Measurements from ENCODE around the gene CHAD.
"Not testable (repeated sequence)": the region's sequence is repeated elsewhere in the genome, so short reads cannot be mapped to it uniquely, and the experiment has no call there.

CHAD gene

GRCh38 chr17:50429793-50430192 lies 38.9 kb downstream of the CHAD start:
- DNase-seq (ENCODE audit: low read depth in 4 of 4, low spot score in 1 of 4) = no peak

DNA sequence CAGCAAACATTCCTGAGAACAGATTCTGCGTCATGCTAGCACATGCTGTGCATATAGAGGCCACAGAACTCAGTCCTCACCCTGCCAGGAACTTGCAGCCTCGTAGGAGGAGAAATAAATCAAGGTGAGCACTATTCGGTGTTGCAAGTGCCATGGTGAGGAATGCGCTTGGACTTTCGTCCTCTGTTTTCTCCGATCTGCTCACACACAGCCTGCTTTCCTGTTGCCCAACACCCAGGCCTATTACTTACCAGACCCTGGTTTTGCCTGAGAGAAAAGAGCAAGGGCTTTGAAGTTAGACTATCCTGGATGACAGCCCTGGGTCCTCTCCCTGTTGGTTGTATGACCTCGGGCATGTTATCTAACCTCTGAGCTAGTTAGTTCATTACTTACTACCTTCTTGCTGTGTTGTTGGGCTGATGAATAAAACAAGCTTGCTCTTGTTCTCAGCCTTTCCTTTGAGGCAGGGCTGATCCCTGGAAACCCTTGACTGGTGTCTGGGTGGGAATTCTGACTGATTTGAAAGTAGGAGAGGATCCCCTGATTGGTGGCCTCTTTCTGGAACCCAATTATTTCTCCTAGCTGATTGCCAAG lies 39.8 kb downstream of the CHAD start:
- no peak for DNase-seq (ENCODE audit: low read depth in 4 of 4, low spot score in 1 of 4)

- not testable (repeated sequence) for DNase-seq (ENCODE audit: low read depth in 4 of 4, low spot score in 1 of 4)
Measured at GRCh38 chr17:50428126-50428525, 40.6 kb downstream of the CHAD start.

GRCh38 chr17:50426814-50427787 lies 41.6 kb downstream of the CHAD start:
- no peak for DNase-seq (ENCODE audit: low read depth in 4 of 4, low spot score in 1 of 4)

DNA sequence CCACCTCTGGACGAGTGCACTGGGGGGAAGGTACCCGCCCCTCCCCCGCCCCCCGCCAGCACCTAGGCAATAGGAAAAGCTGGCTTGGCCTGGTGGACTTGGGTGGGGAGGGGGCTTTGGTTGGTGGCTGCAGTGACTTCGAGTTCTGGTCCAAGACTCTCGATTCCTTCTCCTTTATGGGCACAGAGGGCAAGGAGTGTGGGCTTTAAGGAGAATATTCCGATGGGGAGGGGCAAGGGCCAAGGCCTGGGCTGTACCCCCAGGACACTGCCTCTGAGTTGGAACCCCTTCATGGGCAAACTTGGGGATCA lies 42.3 kb downstream of the CHAD start:
- DNase-seq (ENCODE audit: low read depth in 4 of 4, low spot score in 1 of 4) = peak in 1 of 4 experiments; percentile 3

- DNase-seq (ENCODE audit: low read depth in 4 of 4, low spot score in 1 of 4) = peak in 3 of 4 experiments; percentile 58 to 68 (median 66)
Measured at GRCh38 chr17:50425682-50426471, 42.8 kb downstream of the CHAD start, which contains the start of gene ACSF2. Gene ACSF2 (plus strand): TSS chr17:50426218. CDS start chr17:50426262, 44 bp downstream.

DNA sequence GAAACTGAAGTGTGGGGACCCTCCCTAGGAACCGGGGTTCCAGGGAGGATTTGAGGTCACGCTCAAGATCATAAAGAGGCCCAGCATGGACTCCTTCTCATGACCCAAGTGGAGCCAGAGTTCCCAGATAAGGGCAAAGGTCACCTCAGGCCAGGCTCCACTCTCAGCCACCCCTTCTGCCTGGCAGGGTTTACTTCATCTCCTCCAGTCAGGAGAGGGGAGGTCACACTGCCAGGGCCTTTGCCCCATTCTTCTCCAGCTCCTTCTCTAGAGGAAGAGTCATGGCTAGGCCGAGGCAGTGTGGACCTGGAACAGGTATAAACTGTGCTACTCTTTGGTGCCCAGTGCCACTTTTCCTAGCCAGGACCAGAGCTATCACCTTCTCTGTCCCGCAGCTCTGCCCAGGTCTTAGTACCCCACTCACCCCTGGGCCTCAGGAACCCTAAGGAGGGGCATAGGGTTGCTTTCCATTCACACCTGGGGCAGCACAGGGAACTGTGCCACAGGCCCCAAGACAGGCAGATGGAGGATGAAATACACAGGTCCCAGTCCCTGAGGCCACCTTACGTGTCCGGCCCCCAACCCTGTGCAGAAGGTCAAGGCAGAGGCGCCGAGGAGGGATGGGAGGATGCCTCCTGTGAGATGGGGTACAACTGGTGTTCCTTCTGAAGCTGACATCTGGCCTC lies 43.5 kb downstream of the CHAD start:
- DNase-seq (ENCODE audit: low read depth in 4 of 4, low spot score in 1 of 4) = no peak

DNA sequence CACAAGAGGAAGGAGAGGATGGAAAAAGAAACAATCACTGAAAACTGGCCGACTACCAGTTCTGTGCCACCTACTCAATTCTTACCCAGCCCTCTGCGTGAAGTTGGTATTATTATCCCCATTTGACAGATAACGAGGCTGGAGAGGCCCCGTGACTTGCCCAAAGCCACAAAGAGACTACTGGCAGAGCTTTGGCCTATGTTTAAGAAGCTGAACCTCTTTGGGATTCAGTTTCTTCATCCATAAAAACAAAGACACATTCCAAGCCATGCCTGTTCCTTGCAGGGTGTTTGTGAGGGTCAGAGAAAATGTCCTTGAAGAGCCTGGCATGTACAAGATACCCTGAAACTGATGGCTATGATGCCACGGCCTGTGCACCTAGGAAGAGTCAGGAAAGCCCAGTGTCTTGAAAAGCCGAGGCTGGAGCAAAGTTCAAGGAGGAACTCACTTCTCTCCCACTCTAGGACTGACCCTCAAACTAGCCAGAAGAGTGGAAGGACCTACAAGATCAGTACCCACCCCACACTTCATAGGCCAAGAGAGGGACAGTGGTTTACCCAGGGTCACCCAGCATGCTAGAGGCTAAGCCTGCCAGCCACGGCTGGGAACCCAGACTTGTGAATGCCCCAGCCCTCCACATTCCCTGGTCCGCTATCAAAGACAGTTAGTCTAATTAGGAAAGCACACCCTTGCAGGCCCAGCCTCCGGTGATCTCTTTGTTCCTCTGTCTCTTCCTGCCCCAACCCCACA lies 44.3 kb downstream of the CHAD start:
- no peak for DNase-seq (ENCODE audit: low read depth in 4 of 4, low spot score in 1 of 4)

- DNase-seq (ENCODE audit: low read depth in 4 of 4, low spot score in 1 of 4) = no peak
Measured at GRCh38 chr17:50423553-50424159, 45.0 kb downstream of the CHAD start.

DNA sequence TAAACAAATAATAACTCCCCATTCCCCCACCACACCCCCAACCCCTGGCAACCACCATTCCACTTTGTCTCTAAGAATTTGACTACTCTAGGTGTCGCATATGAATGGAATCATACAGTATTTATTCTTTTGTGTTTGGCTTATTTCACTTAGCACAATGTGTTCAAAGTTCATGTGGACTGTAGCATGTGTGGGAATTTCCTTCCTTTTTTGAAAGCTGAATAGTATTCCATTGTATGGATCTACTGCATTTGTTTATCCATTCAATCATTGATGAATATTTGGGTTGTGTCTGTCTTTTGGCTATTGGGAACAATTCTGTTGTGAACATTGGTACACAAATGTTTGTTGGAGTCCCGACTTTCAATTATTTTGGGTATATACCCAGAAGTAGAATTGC lies 45.9 kb downstream of the CHAD start:
- no peak for DNase-seq (ENCODE audit: low read depth in 4 of 4, low spot score in 1 of 4)

DNA sequence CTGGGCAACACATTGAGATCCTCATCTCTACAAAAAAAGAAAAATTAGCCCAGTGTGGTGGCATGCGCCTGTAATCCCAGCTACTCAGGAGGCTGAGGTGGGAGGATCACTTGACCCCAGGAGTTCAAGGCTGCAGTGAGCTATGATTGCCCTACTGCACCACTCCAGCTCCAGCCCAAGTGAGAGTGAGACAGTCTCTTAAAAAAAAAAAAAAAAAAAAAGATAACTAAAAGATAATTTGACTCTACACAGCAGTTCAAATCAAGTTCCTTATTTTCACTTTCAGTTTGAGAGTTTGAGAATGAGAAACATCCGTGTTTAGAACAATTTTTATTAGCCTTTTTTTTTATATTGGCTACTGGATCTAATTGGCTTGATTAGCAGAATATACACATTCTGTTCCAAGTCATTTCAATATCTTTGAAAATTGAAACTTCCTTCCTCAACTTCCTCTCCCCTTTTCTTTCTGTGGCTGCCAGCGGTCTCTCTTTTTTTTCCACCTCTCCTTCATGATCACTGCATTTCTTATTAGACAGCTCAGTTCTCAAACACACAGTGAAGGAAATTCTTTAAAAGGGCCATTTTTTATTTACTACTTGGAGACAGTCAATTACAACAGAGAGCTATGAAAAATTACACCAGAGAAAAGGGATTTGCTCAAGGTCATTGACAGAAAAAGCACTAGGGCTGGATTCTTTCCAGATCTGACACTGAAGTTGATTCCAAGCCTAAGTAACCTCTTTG lies 47.2 kb downstream of the CHAD start:
- DNase-seq (ENCODE audit: low read depth in 4 of 4, low spot score in 1 of 4) = no peak

- DNase-seq (ENCODE audit: low read depth in 4 of 4, low spot score in 1 of 4) = no peak
Measured at GRCh38 chr17:50420419-50421112, 48.1 kb downstream of the CHAD start.

DNA sequence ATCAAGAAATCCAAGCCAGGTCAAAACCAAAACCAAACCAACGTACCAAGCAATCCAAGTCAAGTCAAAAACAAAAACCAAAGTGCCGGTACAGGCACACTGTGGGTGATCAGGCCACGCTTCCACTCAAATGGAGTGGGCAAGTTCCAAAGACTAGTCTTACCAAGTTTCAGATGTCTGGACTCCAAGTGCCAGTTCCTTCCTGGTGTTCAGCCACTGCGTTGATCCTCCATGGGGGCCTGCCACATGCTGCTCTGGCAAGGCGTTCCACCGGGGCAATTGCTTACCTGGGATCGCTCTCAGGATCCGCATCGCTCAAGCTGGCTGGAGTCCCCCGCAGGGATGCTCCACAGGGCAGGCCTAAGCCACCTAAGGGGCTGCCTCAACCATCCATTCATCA lies 49.1 kb downstream of the CHAD start:
- DNase-seq (ENCODE audit: low read depth in 4 of 4, low spot score in 1 of 4) = not testable (repeated sequence)

DNA sequence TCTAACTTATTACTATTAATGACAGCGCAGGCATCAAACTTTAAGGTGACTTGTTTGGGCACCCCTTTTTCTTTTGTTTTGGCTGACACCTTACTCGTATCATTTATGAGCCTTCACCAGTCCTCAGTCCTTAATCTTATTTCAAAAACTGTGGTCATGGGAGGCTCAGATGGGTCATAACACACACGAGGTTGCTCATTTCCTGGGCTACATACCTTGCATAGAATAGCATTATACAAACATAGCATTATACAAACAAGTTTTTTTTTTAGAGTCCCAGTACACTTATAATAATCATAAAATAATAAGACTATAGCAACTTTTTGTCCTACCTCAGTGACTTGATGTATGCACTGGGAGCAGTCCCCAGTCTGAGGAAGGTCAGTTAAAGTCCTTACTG lies 53.9 kb downstream of the CHAD start:
- DNase-seq (ENCODE audit: low read depth in 4 of 4, low spot score in 1 of 4) = no peak
